PC-9 (cell line): Measurements from ENCODE around the gene BAHD1. TPM values are rescaled to one million over a fixed set of nuclear protein-coding genes. Genes with fewer than 3 reads are reported as not detected.

Experiments
- BruUV-seq: library from RNA; stranded (reverse); fragments of 400-500 nt; replicated peaks from 2 replicates; lab custom pipeline; 2021; lab: Mats Ljungman, UMichigan
- CTCF ChIA-PET: fragments of 300-600 bp; sonication (Branson Sonifier 250); formaldehyde crosslinking; loops from one replicate; lab custom pipeline; 2022; ENCODE audit warnings: antibody characterized with exemption; lab: Charles Lee
- POLR2A ChIA-PET: fragments of 300-600 bp; sonication (Branson Sonifier 250); formaldehyde crosslinking; loops from one replicate; lab custom pipeline; 2022; ENCODE audit warnings: antibody characterized with exemption; ENCODE audit not compliant: unreplicated experiment; lab: Charles Lee
- DNase-seq, 2 experiments: peaks; one replicate each; pipeline versions ENCODE4 v3.0.0 to v3.0.0-alpha.2; 2015 to 2022; ENCODE audit warnings: mixed read lengths in 1 of 2
- H2AFZ ChIP-seq: fragments of 200-600 bp; sonication (generic); 2 replicates; pipeline ENCODE4 v1.8.1; 2017; ENCODE audit warnings: antibody characterized with exemption
- H3F3A ChIP-seq: fragments of 200-600 bp; sonication (generic); 2 replicates; pipeline ENCODE4 v1.8.1; 2017; ENCODE audit warnings: antibody characterized with exemption, mild to moderate bottlenecking, low read depth; ENCODE audit not compliant: insufficient read depth
- H3K27ac ChIP-seq: fragments of 200-600 bp; sonication (generic); 2 replicates; pipeline ENCODE4 v1.6.1; 2016; ENCODE audit warnings: mixed run types
- H3K27me3 ChIP-seq: fragments of 200-600 bp; sonication (generic); 2 replicates; pipeline ENCODE4 v1.6.1; 2016; ENCODE audit warnings: low read depth, mixed run types; ENCODE audit not compliant: insufficient read depth
- H3K36me3 ChIP-seq: fragments of 200-600 bp; sonication (generic); 2 replicates; pipeline ENCODE4 v1.6.1; 2016; ENCODE audit warnings: low read depth, mixed run types
- H3K4me1 ChIP-seq: fragments of 200-600 bp; sonication (generic); replicated peaks from 2 replicates; pipeline ENCODE4 v1.6.1; 2016; ENCODE audit warnings: mixed run types; ENCODE audit not compliant: insufficient read depth
- H3K4me2 ChIP-seq: fragments of 200-600 bp; sonication (generic); 2 replicates; pipeline ENCODE4 v1.6.1; 2017; ENCODE audit warnings: mixed run types
- H3K4me3 ChIP-seq: fragments of 200-600 bp; sonication (generic); 2 replicates; pipeline ENCODE4 v1.6.1; 2016; ENCODE audit warnings: mixed run types
- H3K79me2 ChIP-seq: fragments of 200-600 bp; sonication (generic); 2 replicates; pipeline ENCODE4 v1.6.1; 2017; ENCODE audit warnings: low read depth, mixed run types
- H3K9me2 ChIP-seq: fragments of 200-600 bp; sonication (generic); 2 replicates; pipeline ENCODE4 v1.8.1; 2017; ENCODE audit warnings: mild to moderate bottlenecking; ENCODE audit not compliant: insufficient read depth
- H3K9me3 ChIP-seq: fragments of 200-600 bp; sonication (generic); 2 replicates; pipeline ENCODE4 v1.8.1; 2016; ENCODE audit warnings: low read depth; ENCODE audit not compliant: insufficient read depth
- H4K20me1 ChIP-seq: fragments of 200-600 bp; sonication (generic); 2 replicates; pipeline ENCODE4 v1.8.1; 2017; ENCODE audit not compliant: insufficient read depth
- CTCF ChIP-seq: fragments of 200-600 bp; sonication (generic); conservative IDR thresholded peaks from 2 replicates; pipeline ENCODE4 v1.6.1; 2017; ENCODE audit warnings: mixed run types, antibody characterized with exemption, mild to moderate bottlenecking, moderate library complexity
- EZH2 ChIP-seq: fragments of 200-600 bp; sonication (generic); IDR thresholded peaks from 2 replicates; pipeline ENCODE4 v1.8.0; 2017; ENCODE audit warnings: antibody characterized with exemption, low read depth
- intact Hi-C: fragments of 100-400 bp; cut with micrococcal nuclease; formaldehyde crosslinking; loops from one replicate; pipeline ENCODE4 v1.10.0; 2022; ENCODE audit not compliant: unreplicated experiment
- total RNA-seq: library from RNA; stranded (reverse); gene quantifications from 2 replicates; pipeline ENCODE4 v1.2.3, GENCODE V29; 2021

The BAHD1 gene
- total RNA-seq, 1 experiment from 2014 or later = 19.1 TPM

GRCh38 chr15:40481341-40482074 lies 40.8 kb downstream of the BAHD1 start:
- no peak for TF ChIP-seq EZH2
- no peak for TF ChIP-seq CTCF
- H3K9me3 ChIP-seq = no peaks in the 10 kb centered on the region
- no peak for DNase-seq
- no peak overlapping the region for H3K4me3 ChIP-seq
- no peak overlapping the region for H3K27ac ChIP-seq
- POLR2A ChIA-PET = interaction anchor here (0.6 to 0.7 kb wide), 2 partner anchors 16 to 974 kb away, joined by 4 to 6 read pairs; no protein-coding TSS in a partner anchor
- H3K9me2 ChIP-seq = no peaks in the 10 kb centered on the region
- H2AFZ ChIP-seq = no peak overlapping the region
- no peaks in the 10 kb centered on the region for H3K36me3 ChIP-seq
- H3K4me2 ChIP-seq = no peak overlapping the region
- H3K27me3 ChIP-seq = no peaks in the 10 kb centered on the region
- intact Hi-C loops = no loop called here
- CTCF ChIA-PET = no interaction called here
- peaks cover 17% of the 10 kb centered on the region for H3K4me1 ChIP-seq
- H4K20me1 ChIP-seq = no peaks in the 10 kb centered on the region
- H3F3A ChIP-seq = peaks cover 19% of the 10 kb centered on the region; the same call in 1 of the 2 replicates
- no TSS peak for BruUV-seq
- no peaks in the 10 kb centered on the region for H3K79me2 ChIP-seq

GRCh38 chr15:40483919-40484318 lies 43.2 kb downstream of the BAHD1 start:
- TF ChIP-seq EZH2 (no peak), CTCF (no peak)
- no peaks in the 10 kb centered on the region for H3K4me1 ChIP-seq
- no peak overlapping the region for H2AFZ ChIP-seq
- BruUV-seq = no TSS peak
- H4K20me1 ChIP-seq = no peaks in the 10 kb centered on the region
- no peak overlapping the region for H3K27ac ChIP-seq
- no peaks in the 10 kb centered on the region for H3K9me2 ChIP-seq
- no peaks in the 10 kb centered on the region for H3F3A ChIP-seq
- no peak overlapping the region for H3K4me3 ChIP-seq
- H3K9me3 ChIP-seq = no peaks in the 10 kb centered on the region
- DNase-seq = no peak
- H3K79me2 ChIP-seq = no peaks in the 10 kb centered on the region
- ChIA-PET CTCF (no interaction called here), POLR2A (no interaction called here)
- no peaks in the 10 kb centered on the region for H3K27me3 ChIP-seq
- H3K36me3 ChIP-seq = no peaks in the 10 kb centered on the region
- H3K4me2 ChIP-seq = no peak overlapping the region
- intact Hi-C loops = no loop called here

GRCh38 chr15:40486066-40486770 lies 45.5 kb downstream of the BAHD1 start:
- intact Hi-C loops = no loop called here
- H3K9me3 ChIP-seq = no peaks in the 10 kb centered on the region
- no peak overlapping the region for H2AFZ ChIP-seq
- H3K79me2 ChIP-seq = no peaks in the 10 kb centered on the region
- H3F3A ChIP-seq = no peaks in the 10 kb centered on the region
- POLR2A ChIA-PET = no interaction called here
- no peak overlapping the region for H3K4me2 ChIP-seq
- H3K9me2 ChIP-seq = no peaks in the 10 kb centered on the region
- H3K4me1 ChIP-seq = no peaks in the 10 kb centered on the region
- no peaks in the 10 kb centered on the region for H3K36me3 ChIP-seq
- CTCF ChIA-PET = no interaction called here
- no peak overlapping the region for H3K27ac ChIP-seq
- no peak for TF ChIP-seq EZH2
- TF ChIP-seq CTCF = no peak
- H4K20me1 ChIP-seq = no peaks in the 10 kb centered on the region
- no peak for DNase-seq
- no TSS peak for BruUV-seq
- H3K27me3 ChIP-seq = no peaks in the 10 kb centered on the region
- H3K4me3 ChIP-seq = no peak overlapping the region
